Anterior cingulate cortex (tissue), 58 donors: Measurements from ENCODE around the gene LRRC74B.
"Not testable (repeated sequence)": the region's sequence is repeated elsewhere in the genome, so short reads cannot be mapped to it uniquely, and the experiment has no call there.

Source experiments
- DNase-seq, 58 donors: peaks; one replicate each; lab custom pipeline; 2025; lab: John Stamatoyannopoulos, UW

LRRC74B gene

DNA sequence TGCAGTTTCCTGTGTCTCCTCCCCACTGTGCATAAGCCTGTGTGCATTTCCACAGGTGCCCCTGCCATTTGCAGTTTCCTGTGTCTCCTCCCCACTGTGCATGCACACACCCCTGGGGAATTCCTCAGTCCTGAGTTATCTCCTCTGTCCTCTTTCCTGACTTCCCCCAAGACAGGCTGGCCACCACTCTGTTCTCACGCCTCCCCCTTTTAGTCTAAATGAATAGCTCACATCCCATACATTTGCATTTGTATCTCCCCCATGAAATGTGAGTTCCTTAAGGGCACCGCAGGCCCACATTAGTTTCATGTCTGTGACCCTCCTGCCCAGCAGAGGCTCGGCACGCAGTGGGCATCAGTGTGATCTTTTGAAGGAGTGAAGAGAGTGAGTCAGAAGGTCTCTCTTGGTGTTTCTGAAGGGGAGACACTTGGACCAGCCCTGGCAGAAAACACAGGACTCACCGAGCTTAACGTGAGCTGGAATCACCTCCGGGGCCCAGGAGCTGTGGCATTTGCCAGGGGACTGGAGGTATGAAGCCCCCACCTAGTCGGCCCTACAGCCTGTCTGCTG lies 6.2 kb downstream of the LRRC74B start:
- DNase-seq: no peak

DNA sequence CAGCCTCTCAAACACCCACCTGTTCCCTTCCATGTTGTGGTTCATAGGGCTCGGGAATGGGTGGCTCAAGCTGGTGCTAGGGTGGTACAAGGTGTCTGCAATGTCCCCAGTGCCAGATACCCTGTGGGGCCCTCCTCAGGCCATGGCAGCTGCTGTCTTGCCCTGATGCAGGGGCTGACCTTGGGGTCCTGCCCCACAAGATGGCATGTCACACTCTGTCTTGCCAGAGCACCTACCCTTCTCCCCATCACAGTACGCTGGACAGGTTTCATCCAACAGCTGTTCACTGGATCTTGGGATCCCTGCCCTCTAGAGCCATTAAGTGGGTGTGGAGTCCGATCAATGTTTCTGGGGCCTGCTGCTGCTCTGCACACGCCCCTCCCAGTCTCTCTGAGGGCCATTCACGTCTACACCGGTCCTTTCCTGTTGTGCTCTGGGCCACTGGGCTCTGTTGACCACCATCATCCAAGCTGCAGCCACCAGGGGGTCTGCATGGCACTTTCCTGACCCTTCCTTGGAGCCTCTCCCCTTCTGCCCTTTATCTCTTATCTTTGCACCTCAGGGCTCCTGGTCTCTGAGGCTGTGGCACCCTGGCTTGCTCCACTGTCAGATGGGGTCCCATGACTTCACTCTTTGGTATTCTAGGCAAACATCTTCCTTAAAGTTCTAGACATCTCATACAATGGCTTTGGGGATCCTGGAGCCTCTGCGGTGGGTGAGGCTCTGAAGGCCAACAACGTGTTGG lies 7.1 kb downstream of the LRRC74B start:
- DNase-seq: no peak

DNA sequence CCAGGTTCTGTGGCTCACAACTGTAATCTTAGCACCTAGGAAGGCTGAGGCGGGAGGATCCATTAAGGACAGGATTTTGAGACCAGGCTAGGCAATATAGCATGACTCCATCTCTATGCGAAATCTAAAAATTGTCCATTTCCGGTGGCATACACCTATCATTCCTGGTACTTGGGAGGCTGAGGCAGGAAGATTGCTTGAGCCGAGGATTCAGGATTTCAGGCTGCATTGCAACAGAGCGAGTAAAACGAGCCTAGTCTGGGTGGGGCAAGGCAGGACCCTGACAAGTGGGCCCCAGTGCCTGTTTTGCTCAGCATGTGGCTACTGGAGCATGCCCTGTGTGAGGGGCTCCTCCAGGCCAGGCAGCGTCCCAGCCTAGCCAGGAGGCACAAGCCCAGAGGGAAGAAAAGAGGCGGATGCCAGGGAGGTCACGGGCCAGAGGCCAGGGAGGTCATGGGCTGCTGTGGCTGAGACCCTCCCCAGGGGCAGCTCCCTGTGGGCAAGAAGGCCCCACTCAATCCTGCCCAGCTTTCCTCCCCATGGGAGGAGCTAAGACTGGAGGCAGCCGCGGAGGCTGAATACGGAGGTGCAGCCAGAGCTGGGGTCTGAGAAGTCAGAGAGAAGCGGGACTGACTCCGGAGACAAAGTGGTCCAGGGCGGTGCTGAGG lies 8.4 kb downstream of the LRRC74B start:
- no peak for DNase-seq

DNA sequence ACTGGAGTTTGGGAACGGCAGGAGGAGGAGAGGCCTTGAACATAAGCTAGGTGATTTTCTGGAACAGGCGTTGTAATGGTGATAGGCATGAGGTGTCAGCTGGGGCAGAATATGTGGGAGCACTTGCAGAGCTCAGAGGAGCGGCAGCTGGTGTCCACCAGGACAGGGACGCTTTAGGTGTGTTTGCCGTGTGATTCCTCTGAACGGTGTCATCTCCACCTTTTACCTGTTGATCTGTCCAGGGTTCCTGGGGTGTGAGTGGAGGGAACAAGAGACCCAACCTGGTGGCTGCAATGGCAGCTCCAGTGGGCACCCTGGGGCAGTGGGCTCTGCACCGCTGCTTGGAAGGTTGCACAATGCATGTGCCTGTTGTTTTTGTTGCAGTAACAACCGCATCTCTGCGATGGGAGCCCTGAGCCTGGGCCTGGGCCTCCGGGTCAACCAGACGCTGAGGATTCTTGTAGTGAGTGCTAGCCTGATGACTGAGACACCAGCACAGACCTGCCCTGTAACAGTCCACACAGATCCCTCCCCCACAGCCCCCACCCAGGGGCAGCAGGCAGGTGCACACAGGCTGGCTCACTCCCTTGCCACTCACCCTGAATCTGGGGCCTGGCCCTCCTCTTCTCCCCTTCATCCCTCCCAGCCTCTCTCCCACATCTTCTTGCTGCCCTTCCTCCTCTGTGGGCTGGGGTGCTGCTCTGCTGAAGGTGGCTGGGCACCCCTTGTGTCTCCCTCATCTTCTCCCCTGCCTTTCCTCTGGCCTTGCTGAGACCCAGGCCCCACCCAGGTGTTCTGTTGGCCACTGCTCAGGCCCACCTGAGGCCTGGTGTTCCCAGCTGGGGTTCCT lies 9.2 kb downstream of the LRRC74B start:
- DNase-seq: no peak

DNA sequence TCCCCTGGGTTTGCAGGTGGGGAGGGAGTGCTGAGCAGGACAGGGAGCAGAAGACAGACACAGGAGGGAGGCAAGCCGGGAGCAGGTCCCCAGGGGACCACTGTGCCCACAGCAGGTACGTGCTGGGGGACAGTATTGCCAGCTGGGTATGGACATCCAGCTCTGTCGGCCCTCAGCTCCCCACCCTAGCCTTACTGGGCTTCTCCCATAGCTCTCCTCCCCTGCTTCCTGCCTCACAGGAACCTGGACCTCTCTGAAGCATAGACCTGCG lies 9.8 kb downstream of the LRRC74B start:
- no peak for DNase-seq

DNA sequence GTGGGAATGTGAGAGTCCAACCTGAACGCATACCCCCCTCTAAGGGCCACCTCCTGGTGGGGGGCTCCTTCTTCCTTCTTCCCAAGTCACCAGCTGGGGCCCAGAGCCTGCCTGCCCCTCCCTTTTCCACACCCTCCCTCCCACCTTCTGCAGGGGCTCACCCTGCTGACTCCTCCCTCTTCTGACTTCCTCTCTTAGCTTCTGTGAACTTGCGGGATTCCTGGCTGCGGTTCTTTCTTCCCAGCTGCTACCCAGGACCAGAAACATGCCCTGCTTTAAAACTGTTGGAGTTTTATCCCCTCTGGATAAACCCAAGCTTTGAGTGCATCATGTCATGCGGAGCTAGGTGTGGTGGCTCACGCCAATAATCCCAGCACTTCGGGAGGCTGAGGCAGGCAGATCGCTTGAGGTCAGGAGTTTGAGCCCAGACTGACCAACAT lies 10.2 kb downstream of the LRRC74B start:
- DNase-seq: no peak

DNA sequence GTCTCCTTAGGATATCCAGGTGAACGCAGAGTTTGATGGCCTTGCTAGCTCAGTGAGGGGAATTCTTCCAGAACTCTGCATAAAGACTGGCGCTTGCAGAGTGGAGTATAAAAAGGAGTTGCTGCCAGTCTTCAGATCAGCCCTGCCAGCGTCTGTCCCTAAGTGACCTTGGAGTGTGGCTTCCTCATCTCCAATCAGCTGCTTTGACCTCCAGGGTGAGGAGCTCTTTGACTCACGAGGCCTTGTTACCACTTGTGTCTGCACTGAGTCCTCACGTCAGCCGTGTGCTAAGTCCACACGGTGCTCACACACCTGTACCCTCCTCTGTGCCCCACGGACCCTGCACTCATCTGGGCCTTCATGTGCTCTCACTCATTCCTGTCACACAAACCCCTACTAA lies 14.6 kb downstream of the LRRC74B start:
- DNase-seq: not testable (repeated sequence)

DNA sequence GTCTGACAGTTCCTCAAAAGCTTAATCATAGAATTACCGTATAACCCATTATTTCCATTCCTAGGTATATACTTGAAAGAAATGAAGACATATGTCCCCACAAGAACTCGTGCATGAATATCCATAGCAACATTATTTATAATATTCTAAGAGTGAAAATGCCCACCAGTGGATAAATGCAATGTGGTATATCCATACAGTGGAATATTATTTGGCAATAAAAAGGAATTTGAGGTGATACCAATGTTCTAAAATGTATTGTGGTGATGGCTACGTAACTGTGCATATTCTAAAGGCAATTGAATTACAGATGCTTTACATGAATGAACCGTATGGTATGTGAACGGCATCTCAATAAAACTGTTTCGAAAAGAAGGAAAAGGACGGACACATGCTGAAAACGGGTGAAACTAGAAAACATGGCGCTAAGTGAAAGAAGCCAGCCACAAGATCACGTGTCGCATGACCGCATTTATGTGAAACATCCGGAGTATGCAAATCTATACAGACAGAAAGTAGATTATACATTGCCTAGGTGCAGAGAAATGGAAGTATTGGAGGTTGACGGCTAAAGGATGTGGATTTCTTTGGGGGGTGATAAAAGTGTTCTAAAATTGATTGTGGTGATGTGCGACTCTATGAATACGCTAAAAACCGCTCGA lies 16.0 kb downstream of the LRRC74B start:
- DNase-seq: not testable (repeated sequence)

DNA sequence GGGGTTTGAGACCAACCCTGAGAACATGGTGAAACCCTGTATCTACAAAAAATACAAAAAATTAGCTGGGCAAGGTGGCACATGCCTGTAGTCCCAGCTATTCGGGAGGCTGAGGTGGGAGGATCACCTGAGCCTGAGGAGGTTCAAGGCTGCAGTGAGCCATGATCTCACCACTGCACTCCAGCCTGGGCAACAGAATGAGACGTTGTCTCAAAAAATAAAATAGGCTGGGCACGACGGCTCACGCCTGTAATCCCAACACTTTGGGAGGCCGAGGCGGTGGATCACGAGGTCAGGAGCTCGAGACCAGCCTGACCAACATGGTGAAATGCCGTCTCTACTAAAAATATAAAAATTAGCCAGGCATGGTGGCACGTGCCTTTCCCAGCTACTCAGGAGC lies 18.7 kb downstream of the LRRC74B start:
- DNase-seq: not testable (repeated sequence)

DNA sequence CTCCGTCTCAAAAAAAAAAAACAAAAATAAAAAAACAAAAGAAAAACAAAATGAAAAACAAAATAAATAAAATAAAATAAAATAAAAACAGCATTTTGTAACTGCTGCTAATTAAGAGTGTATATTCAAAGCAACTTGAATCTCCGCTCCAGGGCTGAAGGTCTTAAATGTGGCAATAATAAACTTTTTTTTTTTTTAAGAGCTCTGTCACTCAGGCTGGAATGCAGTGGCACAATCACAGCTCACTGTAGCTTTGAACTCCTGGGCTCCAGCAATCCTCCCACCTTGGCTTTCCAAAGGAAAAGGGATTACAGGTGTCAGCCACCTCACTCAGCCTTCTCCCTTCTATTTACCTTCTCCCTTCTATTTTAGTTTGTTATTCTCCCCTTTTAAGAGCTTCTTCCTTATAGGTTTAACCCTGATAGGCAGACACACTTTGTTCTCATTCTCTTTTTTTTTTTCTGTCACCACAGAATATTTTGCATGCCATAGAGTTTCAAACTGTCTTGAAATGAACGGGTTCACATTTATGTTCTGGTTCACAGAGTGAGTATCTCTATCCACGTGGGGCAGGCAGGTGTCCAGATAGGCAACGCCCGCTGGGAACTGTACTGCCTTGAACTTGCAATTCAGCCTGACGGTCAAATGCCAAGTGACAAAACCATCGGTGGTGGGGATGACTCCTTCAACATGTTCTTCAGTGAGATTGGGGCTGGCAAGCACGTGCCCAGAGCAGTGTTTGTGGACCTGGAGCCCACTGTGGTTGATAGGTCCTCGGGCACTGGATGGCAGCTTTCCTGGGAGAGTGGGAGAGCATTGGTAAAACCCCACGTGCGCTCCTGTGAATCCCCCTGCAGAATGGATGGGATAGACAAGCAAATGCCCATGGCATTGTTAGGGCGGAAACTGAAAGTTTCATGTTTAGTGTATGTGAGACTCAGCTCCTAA lies 19.4 kb downstream of the LRRC74B start:
- DNase-seq: no peak

DNA sequence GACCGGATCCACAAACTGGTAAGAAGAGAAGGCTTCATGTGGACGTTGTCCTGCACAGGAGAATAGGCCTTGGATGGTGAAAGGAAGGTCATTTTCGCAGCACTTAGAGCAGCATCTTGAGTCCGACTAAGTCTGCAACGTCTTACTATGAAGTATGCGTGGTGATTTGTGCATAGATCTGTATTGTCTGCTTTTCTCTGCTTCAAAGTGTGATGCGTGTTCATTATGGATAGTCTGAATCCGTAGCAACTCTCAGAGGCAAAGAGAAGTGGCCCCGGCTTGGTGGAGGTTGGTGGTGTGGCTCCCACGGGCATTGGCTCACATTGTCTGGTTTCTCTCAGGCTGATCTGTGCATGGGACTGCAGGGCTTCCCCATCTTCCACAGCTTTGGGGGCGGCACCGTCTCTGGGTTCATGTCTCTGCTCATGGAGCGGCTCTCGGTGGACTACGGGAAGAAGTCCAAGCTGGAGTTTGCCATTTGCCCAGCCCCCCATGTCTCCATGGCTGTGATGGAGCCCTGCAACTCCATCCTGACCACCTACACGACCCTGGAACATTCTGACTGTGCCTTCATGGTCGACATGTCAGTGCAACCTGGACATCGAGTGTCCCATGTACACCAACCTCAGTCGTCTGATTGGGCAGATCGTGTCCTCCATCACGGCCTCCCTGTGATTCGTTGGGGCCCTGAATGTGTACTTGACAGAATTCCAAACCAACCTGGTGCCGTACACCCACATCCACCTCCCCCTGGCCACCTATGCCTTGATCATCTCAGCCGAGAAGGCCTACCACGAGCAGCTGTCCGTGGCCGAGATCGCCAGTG lies 21.5 kb downstream of the LRRC74B start:
- no peak for DNase-seq

DNA sequence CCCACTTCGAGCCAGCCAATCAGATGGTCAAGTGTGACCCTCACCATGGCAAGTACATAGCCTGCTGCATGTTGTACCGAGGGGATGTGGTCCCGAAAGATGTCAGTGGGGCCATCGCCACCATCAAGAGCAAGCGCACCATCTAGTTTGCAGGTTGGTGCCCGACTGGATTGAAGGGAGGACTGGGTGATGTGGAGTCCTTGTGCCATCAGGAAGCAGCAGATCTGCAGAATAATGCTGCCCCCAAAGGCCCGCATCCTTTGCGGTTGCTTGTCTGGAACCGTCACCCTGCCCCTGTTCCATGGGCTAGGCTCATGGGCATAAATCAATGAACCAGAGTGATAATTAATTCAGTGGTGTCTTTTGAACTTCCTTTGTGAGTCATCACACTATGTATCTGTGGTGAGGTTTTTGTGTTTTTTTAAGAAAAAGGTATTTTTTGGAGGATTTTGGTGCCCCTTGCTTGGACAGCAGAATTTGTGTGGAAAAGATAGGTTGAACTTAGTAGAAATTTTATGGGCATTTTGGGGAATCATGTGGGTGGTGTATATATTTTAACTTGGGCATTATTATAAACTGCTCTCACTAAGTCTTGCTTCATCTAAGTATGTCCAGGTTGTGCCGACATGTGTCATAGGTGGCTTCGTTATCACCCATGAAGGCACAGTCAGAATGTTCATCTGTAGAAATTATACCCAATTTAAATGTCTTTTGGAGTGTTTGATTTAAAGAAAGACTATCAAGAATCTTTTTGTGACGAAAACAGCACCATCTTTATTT lies 22.3 kb downstream of the LRRC74B start:
- no peak for DNase-seq

DNA sequence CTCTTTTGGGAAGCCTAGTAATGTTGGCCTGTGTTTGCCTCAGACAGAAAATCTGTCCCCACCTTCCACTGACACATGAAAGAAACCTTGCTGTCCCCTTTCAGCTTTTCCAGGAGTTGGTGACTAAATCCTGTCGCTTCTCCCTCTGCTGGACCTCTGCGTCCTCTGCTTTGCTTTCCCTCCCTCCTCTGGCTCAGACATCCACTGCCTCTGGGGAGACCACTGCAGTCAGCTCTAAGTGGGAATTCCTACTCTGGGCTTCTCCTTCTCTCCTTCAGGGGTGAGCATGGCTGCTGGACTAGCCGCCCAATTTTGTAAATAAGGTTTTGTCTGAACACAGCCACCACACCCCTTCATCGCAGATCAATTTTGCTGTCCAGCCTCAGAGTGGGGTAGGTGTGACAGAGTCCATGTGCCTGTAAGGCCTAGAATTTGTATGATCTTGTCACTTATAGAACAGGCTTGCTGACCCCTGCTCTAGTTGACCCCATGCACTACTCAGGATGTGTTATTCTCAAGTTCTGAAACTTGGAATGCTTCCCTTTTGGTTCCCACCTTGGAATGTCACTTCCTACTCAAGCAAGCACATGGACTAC lies 23.0 kb downstream of the LRRC74B start:
- DNase-seq: no peak

DNA sequence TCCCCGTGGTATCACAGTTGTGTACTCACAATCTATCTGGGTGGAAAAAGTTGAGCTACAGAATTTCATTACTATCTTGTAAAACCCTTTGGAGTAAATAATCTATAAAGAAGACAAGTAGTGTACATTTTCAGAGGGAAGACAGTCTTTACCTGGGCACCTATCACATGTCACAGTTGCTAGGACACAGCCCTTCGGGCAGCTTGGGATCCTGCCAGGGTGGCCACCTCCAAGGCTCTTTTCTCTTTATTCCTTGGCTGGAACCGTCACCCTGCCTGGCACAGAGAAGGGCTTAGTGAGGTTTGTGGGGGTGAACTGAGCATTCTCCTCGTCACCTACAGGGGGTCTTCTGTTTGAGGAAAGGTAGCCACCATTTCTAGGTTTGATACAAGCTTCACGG lies 23.6 kb downstream of the LRRC74B start:
- DNase-seq: no peak

DNA sequence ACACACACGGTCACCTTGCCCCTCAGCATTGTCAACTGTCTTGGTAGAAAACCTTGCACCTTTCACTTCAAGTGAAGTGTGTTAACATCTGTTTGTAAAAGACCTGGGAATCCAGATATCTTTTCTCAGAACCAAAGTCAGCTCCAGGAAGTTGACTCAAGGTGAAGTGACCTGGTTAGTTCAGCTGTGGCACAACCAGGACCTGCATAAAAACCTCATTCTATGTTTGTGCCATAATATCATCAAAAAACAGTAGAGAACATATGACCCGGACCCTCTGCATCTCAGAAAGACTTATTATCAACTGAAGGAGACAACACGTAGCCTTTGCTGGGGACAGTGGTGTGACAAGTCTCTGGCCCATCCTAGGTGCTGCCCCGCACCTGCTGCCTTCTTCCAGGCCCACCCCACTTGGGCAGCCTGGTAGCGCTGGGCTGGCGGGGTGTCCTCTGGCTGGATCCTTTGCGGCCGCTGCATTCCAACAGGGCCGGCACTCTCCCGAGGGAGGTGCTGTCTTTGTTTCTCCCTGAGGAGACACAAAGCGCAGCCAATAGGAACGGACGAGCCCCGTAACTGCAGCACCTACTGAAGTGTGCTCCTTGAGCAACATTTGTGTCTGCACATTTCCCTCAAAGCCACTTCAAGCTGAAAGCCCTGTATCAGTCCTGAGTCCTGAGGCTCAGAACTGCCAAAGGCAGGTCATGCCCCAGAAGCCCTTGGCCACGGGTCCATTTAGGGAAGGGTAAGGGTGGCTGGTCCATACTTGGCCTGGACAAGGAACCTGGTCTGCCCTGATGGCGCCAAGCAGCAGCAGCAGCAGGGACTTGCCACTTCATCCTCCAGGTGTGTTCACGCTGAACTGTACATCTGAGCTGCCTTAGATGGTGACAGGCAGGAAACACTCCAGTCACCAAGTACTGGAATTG lies 25.2 kb downstream of the LRRC74B start:
- DNase-seq: no peak

DNA sequence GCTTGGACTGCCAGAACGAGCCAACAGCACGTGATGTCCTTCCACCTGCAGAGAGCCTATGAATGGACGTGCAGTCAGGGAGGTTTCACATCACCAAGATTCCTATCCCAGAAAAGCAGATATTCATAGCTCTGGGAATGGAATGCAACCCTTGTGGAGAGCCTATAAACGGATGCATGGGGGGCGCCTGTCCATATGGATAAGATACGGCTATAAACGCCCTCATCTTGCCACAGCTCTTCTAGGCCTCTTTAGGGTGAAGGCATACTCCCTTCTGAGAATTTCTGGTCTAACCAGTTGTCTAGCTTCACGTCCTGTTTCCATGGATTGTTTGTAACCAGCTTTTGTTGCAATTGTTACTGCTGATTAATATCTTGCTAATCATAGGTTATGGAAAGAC lies 26.1 kb downstream of the LRRC74B start:
- not testable (repeated sequence) for DNase-seq
